GM12874 (cell line): ENCODE data around the gene DYNLT2B.

Experiments
- TF ChIP-seq, protein P1 (sequence below): IDR thresholded peaks from 2 replicates; pipeline ENCODE4 v1.5.1; 2011; ENCODE audit warnings: low read depth, mild to moderate bottlenecking, control low read depth, low read length, moderate library complexity; ENCODE audit not compliant: insufficient read depth

The DYNLT2B gene

GRCh38 chr3:196351541-196351940 is 33.5 kb upstream of the DYNLT2B start:
- TF ChIP-seq, protein P1, sequence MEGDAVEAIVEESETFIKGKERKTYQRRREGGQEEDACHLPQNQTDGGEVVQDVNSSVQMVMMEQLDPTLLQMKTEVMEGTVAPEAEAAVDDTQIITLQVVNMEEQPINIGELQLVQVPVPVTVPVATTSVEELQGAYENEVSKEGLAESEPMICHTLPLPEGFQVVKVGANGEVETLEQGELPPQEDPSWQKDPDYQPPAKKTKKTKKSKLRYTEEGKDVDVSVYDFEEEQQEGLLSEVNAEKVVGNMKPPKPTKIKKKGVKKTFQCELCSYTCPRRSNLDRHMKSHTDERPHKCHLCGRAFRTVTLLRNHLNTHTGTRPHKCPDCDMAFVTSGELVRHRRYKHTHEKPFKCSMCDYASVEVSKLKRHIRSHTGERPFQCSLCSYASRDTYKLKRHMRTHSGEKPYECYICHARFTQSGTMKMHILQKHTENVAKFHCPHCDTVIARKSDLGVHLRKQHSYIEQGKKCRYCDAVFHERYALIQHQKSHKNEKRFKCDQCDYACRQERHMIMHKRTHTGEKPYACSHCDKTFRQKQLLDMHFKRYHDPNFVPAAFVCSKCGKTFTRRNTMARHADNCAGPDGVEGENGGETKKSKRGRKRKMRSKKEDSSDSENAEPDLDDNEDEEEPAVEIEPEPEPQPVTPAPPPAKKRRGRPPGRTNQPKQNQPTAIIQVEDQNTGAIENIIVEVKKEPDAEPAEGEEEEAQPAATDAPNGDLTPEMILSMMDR = no peak

DNA sequence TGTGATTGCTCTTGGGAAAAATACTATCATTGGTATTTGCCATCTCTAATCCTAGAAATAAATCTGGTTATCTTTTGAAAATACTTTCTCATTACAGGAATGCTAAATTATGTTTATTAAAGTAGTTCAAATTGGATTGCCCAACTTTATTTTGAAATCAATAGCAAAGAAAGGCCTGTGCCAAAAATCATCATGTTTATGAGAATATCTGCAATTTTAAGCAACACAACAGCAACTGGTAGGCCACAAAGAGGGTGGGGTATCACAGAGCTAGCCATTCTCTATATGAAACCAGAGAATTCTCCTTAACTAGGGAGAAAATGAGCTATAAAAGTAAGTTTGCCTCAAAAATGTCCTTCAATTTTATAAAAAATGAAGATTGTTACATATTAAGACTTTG is 32.0 kb upstream of the DYNLT2B start:
- TF ChIP-seq, protein P1 = no peak

- TF ChIP-seq, protein P1 = no peak
These were observed 30.7 kb upstream of the DYNLT2B start for GRCh38 chr3:196348698-196349097.

DNA sequence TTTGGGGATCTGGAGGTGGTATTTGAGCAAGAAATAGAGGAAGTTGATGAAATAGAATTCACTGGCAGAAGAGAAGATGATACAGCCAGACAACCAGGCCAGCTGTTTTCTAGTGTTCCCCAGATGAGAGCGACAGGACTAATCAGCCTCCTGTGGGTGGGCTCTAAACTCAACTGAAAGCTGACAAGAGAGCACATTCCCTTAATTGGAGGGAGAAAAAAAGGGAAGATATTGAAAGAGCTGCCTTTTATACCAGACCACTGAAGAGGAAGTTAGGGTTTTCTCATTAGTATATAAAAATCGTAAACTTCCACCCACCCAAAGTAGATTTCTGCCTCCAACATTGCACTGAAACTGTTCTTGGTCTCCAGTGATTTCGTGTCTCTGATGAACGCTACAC is 26.6 kb upstream of the DYNLT2B start:
- TF ChIP-seq, protein P1 = no peak

GRCh38 chr3:196341137-196341536 is 23.1 kb upstream of the DYNLT2B start:
- TF ChIP-seq, protein P1 = no peak

- TF ChIP-seq, protein P1 = no peak
These were observed 22.4 kb upstream of the DYNLT2B start for GRCh38 chr3:196340466-196340865.

DNA sequence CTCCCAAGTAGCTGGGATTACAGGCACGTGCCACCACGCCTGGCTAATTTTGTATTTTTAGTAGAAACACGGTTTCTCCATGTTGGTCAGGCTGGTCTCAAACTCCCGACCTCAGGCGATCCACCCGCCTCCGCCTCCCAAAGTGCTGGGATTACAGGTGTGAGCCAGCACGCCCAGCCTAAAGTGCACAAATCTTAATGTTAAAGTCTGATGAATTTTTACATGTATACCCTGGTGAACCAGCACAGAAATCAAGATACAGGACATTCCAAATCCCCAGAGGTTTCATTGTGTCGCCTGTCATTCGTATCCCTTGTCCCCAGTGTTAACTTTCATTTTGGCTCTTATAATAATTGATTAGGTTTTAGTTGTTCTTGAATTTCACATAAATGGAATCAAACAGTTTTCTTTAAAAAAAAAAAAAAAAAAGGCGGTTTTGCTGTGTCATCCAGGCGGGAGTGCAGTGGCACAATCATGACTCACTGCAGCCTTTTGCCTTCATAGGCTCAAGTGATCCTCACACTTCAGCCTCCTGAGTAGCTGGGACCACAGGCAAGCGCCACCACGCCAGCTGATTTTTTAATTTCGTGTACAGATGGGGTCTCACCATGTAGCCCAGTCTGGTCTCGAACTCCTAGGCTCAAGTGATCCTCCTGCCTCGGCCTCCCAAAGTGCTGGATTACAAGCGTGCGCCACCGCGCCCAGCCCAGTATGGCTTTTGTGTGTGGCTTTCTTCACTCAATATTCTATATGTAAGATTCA is 21.6 kb upstream of the DYNLT2B start:
- TF ChIP-seq, protein P1 = no peak
